Activated naive CD8-positive, alpha-beta T cell treated with anti-CD3 and anti-CD28 coated beads, Interleukin-2, amount 50 U/mL, for 24 hours (primary cell): ENCODE results near the gene EBNA1BP2.

ENCODE experiments used
- ATAC-seq: fragments of 150-1000 bp; cut with Tn5 transposase; one replicate; pipeline ENCODE4 v1.10.0; 2021
- DNase-seq: peaks from one replicate; pipeline ENCODE4 v3.0.0; 2021
- H3K27ac Mint-ChIP-seq: one replicate; pipeline ENCODE4 v1.8.0; 2021; ENCODE audit warnings: mild to moderate bottlenecking, mixed read lengths
- H3K27me3 Mint-ChIP-seq: one replicate; pipeline ENCODE4 v1.8.0; 2021; ENCODE audit warnings: mixed read lengths
- H3K36me3 Mint-ChIP-seq: one replicate; pipeline ENCODE4 v1.8.0; 2021; ENCODE audit warnings: low read depth, mixed read lengths
- H3K4me1 Mint-ChIP-seq: one replicate; pipeline ENCODE4 v1.8.0; 2021; ENCODE audit warnings: mixed read lengths
- H3K4me3 Mint-ChIP-seq: one replicate; pipeline ENCODE4 v1.8.0; 2021; ENCODE audit warnings: mild to moderate bottlenecking, moderate library complexity, mixed read lengths
- H3K9me3 Mint-ChIP-seq: one replicate; pipeline ENCODE4 v1.8.0; 2021; ENCODE audit warnings: mixed read lengths

Gene EBNA1BP2

GRCh38 chr1:43197343-43198127 lies 25.4 kb upstream of the EBNA1BP2 start:
- H3K4me1 Mint-ChIP-seq: no peaks in the 10 kb centered on the region

GRCh38 chr1:43194509-43194908 lies 22.4 kb upstream of the EBNA1BP2 start:
- Mint-ChIP-seq H3K27me3 (peaks cover 24% of the 10 kb centered on the region), H3K4me3 (no peak overlapping the region), H3K36me3 (peaks cover 5% of the 10 kb centered on the region), H3K27ac (no peak overlapping the region), H3K4me1 (no peaks in the 10 kb centered on the region), H3K9me3 (peaks cover 8% of the 10 kb centered on the region)
- DNase-seq (no peak), ATAC-seq (no peak)

More at GRCh38 chr1:43197343-43198127, 25.4 kb upstream of the EBNA1BP2 start:
- ATAC-seq: no peak
- Mint-ChIP-seq H3K4me3 (no peak overlapping the region), H3K27ac (no peak overlapping the region), H3K27me3 (peaks cover 14% of the 10 kb centered on the region), H3K9me3 (no peaks in the 10 kb centered on the region), H3K36me3 (peaks cover 2% of the 10 kb centered on the region)
- no peak for DNase-seq

GRCh38 chr1:43188106-43188505 lies 16.0 kb upstream of the EBNA1BP2 start:
- Mint-ChIP-seq H3K9me3 (peaks cover 8% of the 10 kb centered on the region), H3K36me3 (peaks cover 3% of the 10 kb centered on the region), H3K4me3 (no peak overlapping the region), H3K27ac (no peak overlapping the region), H3K27me3 (peaks cover 14% of the 10 kb centered on the region), H3K4me1 (no peaks in the 10 kb centered on the region)
- DNase-seq (no peak), ATAC-seq (no peak)

GRCh38 chr1:43184995-43185394 lies 12.9 kb upstream of the EBNA1BP2 start:
- H3K36me3 Mint-ChIP-seq: peaks cover under 1% of the 10 kb centered on the region
- DNase-seq (no peak), ATAC-seq (no peak)
- no peaks in the 10 kb centered on the region for H3K4me1 Mint-ChIP-seq
- H3K27me3 Mint-ChIP-seq: peaks cover 6% of the 10 kb centered on the region
- H3K27ac Mint-ChIP-seq: no peak overlapping the region
- no peak overlapping the region for H3K4me3 Mint-ChIP-seq
- no peaks in the 10 kb centered on the region for H3K9me3 Mint-ChIP-seq

- no peaks in the 10 kb centered on the region for H3K36me3 Mint-ChIP-seq
- H3K27me3 Mint-ChIP-seq: peaks cover 5% of the 10 kb centered on the region
- H3K4me3 Mint-ChIP-seq: no peak overlapping the region
Observed at GRCh38 chr1:43184388-43184787, 12.3 kb upstream of the EBNA1BP2 start.

GRCh38 chr1:43177691-43178090 lies 5.6 kb upstream of the EBNA1BP2 start:
- no peak overlapping the region for H3K4me3 Mint-ChIP-seq
- H3K36me3 Mint-ChIP-seq: peaks cover under 1% of the 10 kb centered on the region
- H3K27ac Mint-ChIP-seq: no peak overlapping the region
- H3K27me3 Mint-ChIP-seq: peaks cover 28% of the 10 kb centered on the region
- H3K4me1 Mint-ChIP-seq: peaks cover 5% of the 10 kb centered on the region
- ATAC-seq (no peak), DNase-seq (no peak)
- H3K9me3 Mint-ChIP-seq: peaks cover under 1% of the 10 kb centered on the region

More at GRCh38 chr1:43184388-43184787, 12.3 kb upstream of the EBNA1BP2 start:
- DNase-seq (no peak), ATAC-seq (no peak)
- H3K27ac Mint-ChIP-seq: no peak overlapping the region
- H3K4me1 Mint-ChIP-seq: no peaks in the 10 kb centered on the region
- H3K9me3 Mint-ChIP-seq: no peaks in the 10 kb centered on the region

- peaks cover 23% of the 10 kb centered on the region for H3K4me1 Mint-ChIP-seq
- H3K36me3 Mint-ChIP-seq: peaks cover 21% of the 10 kb centered on the region
- peaks cover 3% of the 10 kb centered on the region for H3K9me3 Mint-ChIP-seq
- no peak overlapping the region for H3K27ac Mint-ChIP-seq
- ATAC-seq (no peak), DNase-seq (no peak)
- H3K4me3 Mint-ChIP-seq: no peak overlapping the region
- peaks cover 27% of the 10 kb centered on the region for H3K27me3 Mint-ChIP-seq
Observed at GRCh38 chr1:43174873-43175272, 2.8 kb upstream of the EBNA1BP2 start.

GRCh38 chr1:43172527-43172972 lies 460 bp upstream of the EBNA1BP2 start:
- H3K4me1 Mint-ChIP-seq: peaks cover 27% of the 10 kb centered on the region
- peak; percentile 77 for ATAC-seq
- H3K27ac Mint-ChIP-seq: peak overlapping the region; percentile 92
- H3K27me3 Mint-ChIP-seq: peaks cover 24% of the 10 kb centered on the region
- DNase-seq: peak; percentile 83
- peak overlapping the region; percentile 97 for H3K4me3 Mint-ChIP-seq
- peaks cover 3% of the 10 kb centered on the region for H3K9me3 Mint-ChIP-seq
- peaks cover 40% of the 10 kb centered on the region for H3K36me3 Mint-ChIP-seq

- no peak for ATAC-seq
- Mint-ChIP-seq H3K27ac (peak overlapping the region; percentile 92), H3K9me3 (peaks cover 3% of the 10 kb centered on the region), H3K36me3 (peaks cover 50% of the 10 kb centered on the region), H3K27me3 (peaks cover 14% of the 10 kb centered on the region), H3K4me1 (peaks cover 27% of the 10 kb centered on the region), H3K4me3 (peak overlapping the region; percentile 97)
- DNase-seq: no peak
Observed at GRCh38 chr1:43171312-43171875, 696 bp downstream of the EBNA1BP2 start.

GRCh38 chr1:43165765-43166164 lies 6.3 kb downstream of the EBNA1BP2 start:
- no peaks in the 10 kb centered on the region for H3K9me3 Mint-ChIP-seq
- H3K27ac Mint-ChIP-seq: no peak overlapping the region
- H3K36me3 Mint-ChIP-seq: peaks cover 63% of the 10 kb centered on the region
- ATAC-seq (no peak), DNase-seq (no peak)
- H3K4me1 Mint-ChIP-seq: peaks cover 13% of the 10 kb centered on the region
- no peaks in the 10 kb centered on the region for H3K27me3 Mint-ChIP-seq
- no peak overlapping the region for H3K4me3 Mint-ChIP-seq

GRCh38 chr1:43165162-43165561 lies 6.9 kb downstream of the EBNA1BP2 start:
- Mint-ChIP-seq H3K9me3 (no peaks in the 10 kb centered on the region), H3K36me3 (peaks cover 57% of the 10 kb centered on the region), H3K27ac (no peak overlapping the region), H3K4me1 (peaks cover 7% of the 10 kb centered on the region), H3K27me3 (no peaks in the 10 kb centered on the region), H3K4me3 (no peak overlapping the region)
- DNase-seq (no peak), ATAC-seq (no peak)

GRCh38 chr1:43156026-43156425 lies 16.1 kb downstream of the EBNA1BP2 start:
- no peak for ATAC-seq
- H3K27ac Mint-ChIP-seq: no peak overlapping the region
- H3K9me3 Mint-ChIP-seq: no peaks in the 10 kb centered on the region
- H3K36me3 Mint-ChIP-seq: no peaks in the 10 kb centered on the region
- no peaks in the 10 kb centered on the region for H3K4me1 Mint-ChIP-seq
- no peak for DNase-seq
- H3K27me3 Mint-ChIP-seq: peaks cover 3% of the 10 kb centered on the region
- no peak overlapping the region for H3K4me3 Mint-ChIP-seq

- Mint-ChIP-seq H3K9me3 (no peaks in the 10 kb centered on the region), H3K27ac (no peak overlapping the region), H3K4me3 (no peak overlapping the region), H3K27me3 (peaks cover 18% of the 10 kb centered on the region), H3K4me1 (no peaks in the 10 kb centered on the region), H3K36me3 (no peaks in the 10 kb centered on the region)
- DNase-seq: no peak
- ATAC-seq: no peak
Observed at GRCh38 chr1:43153443-43153842, 18.6 kb downstream of the EBNA1BP2 start.

- H3K36me3 Mint-ChIP-seq: no peaks in the 10 kb centered on the region
- peaks cover 20% of the 10 kb centered on the region for H3K27me3 Mint-ChIP-seq
- ATAC-seq: no peak
- H3K4me1 Mint-ChIP-seq: no peaks in the 10 kb centered on the region
- DNase-seq: no peak
- H3K4me3 Mint-ChIP-seq: no peak overlapping the region
- H3K27ac Mint-ChIP-seq: no peak overlapping the region
- no peaks in the 10 kb centered on the region for H3K9me3 Mint-ChIP-seq
Observed at GRCh38 chr1:43152866-43153265, 19.2 kb downstream of the EBNA1BP2 start.

GRCh38 chr1:43149889-43150288 lies 22.2 kb downstream of the EBNA1BP2 start:
- H3K27me3 Mint-ChIP-seq: peaks cover 43% of the 10 kb centered on the region
- no peak for ATAC-seq
- H3K4me3 Mint-ChIP-seq: no peak overlapping the region
- H3K27ac Mint-ChIP-seq: no peak overlapping the region
- no peaks in the 10 kb centered on the region for H3K9me3 Mint-ChIP-seq
- H3K4me1 Mint-ChIP-seq: no peaks in the 10 kb centered on the region
- no peak for DNase-seq
- H3K36me3 Mint-ChIP-seq: no peaks in the 10 kb centered on the region
